Hematopoietic multipotent progenitor cell treated with erythropoietin and hydrocortisone succinate and interleukin-3 and kit ligand, for 8 days (in vitro differentiated cells): ENCODE results near the gene SLC25A38.
"Not testable (repeated sequence)": the region's sequence is repeated elsewhere in the genome, so short reads cannot be mapped to it uniquely, and the experiment has no call there.

Source experiments
- DNase-seq: peaks from one replicate; pipeline ENCODE4 v3.0.0-alpha.2; 2015

Gene SLC25A38, protein sequence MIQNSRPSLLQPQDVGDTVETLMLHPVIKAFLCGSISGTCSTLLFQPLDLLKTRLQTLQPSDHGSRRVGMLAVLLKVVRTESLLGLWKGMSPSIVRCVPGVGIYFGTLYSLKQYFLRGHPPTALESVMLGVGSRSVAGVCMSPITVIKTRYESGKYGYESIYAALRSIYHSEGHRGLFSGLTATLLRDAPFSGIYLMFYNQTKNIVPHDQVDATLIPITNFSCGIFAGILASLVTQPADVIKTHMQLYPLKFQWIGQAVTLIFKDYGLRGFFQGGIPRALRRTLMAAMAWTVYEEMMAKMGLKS

DNA sequence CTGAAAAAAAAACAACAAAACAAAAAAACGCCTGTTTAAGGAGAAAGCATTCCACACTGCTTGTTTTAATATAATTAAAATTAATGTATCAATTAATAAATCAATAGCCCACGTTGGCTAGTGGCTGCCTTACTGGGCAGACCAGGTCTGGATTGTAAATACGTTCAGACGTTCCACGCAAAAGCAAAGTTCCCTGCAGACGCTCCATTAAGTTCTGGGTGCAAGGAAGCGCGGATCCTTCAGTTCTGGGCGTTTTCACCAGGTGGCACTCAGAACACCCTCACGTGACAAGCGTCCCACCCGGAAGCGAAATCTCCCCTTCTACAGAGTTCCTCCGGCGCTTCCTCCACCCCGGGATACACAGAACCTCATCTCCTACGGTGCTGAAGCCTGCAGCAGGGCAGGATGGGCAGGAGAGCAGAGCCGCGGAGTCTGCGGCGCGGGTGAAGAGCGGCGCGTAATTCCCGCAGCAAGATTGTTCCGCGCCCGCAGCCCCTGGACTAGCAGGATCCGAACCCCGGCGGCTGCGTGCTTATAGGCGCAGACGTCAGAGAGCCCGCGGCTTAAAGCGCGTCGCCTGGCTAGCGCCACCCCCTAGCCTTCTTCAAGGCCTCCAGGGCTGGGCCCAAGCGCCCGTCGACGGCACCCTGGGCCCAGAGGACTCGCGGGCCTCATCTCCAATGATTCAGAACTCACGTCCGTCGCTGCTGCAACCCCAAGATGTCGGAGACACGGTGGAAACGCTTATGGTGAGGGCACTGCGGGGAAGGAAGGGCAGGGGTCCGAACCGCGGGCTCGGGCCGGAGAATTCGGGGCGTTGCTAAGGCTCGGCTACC, at the start of gene SLC25A38:
SLC25A38 (plus strand) TSS at position 326 of the 836 bp plus-strand sequence; CDS start at position 681, 355 bp downstream.
- DNase-seq: peak; percentile 93

DNA sequence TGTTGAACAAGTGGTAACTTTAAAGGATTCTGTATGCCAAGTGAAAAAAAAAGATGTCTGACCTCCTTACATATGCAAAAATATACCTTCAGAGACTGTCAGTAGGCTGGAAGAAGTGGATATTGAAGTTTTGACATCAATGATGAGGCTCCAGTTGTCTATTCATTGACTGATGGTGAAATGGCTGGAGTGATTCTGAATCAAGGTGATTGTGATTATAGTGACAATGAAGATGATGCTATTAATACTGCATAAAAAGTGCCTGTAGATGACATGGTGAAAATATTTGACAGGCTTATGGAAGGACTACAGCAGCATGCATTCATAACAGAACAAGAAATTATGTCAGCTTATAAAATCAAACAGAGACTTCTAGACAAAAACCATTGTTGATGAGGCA, 49.6 kb upstream of the SLC25A38 start:
- no peak for DNase-seq

- DNase-seq: no peak
These were observed 49.0 kb upstream of the SLC25A38 start for GRCh38 chr3:39334205-39334604.

- DNase-seq: no peak
These were observed 45.0 kb upstream of the SLC25A38 start for GRCh38 chr3:39338201-39338600.

GRCh38 chr3:39339086-39339485, 44.1 kb upstream of the SLC25A38 start:
- peak; percentile 59 for DNase-seq

DNA sequence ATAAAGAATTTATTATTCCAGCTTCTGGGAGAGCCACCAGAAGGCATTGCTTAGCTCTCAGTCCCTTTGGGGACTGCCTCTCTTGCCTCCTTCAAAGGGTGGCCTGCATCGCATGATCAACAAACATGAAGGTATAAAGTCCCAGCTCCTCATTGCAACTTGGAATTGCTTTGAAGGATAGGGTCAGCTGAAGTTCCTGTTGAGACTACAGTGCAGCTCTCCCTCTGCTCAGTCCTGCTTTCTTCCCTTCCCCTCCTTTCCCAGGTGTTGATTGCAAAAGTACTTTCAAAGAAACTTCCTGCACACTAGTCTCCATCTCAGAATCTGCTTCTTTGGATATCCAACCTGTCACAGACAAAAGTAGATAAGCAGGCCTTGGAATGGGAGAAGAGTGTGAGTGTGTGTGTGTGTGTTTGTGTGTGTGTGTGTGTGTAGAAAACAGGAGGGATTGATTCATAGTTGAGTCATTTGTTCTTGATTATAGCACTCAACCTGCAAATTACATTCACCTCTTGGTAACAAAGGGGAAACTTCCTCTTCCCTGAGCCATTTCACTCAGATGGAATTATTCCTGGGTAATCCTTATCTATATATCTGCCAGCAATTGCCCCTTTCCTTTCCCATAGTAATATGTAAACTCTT, 40.0 kb upstream of the SLC25A38 start:
- no peak for DNase-seq

GRCh38 chr3:39343760-39344159, 39.4 kb upstream of the SLC25A38 start:
- DNase-seq: no peak

GRCh38 chr3:39344746-39345344, 38.3 kb upstream of the SLC25A38 start:
- DNase-seq: no peak

DNA sequence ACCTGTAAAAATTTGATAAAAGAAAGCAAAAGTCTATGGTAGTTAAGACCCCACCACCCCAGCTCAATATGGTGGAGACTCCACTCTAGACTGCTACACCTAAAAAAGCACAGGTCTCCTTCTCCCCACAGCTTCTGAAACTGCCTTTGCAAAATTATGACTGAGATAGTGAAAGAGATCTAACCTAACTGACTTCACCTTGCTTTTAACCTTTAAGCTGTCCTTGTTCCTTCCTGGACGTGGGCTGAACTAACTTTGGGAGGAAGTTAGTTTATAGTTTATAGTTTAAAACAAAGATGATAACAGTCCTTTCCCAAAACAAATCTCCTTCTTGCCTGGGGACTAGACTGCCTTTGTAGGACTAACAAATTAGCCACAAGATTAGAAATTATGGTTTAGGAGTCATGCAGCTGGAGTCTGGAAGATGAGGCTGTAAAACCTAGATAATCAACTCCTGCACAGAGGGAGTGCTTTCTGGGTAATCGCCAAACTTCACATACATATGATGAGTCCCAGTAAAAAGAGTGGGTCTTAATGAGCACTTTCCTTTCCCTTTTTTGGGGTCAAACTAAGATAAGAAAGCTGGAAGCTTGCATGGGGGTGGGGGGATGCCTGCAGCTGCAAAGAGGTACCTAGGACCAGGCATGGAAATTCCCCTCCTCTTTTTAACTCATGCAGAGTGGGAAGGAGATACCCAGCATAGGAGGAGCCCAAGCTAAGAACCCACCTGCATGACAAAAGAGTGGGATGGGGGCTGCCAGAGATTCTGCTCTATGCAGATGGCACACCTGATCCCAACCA, 36.2 kb upstream of the SLC25A38 start:
- peak; percentile 90 for DNase-seq

- DNase-seq: peak; percentile 25
These were observed 35.6 kb upstream of the SLC25A38 start for GRCh38 chr3:39347586-39347876.

- no peak for DNase-seq
These were observed 34.1 kb upstream of the SLC25A38 start for GRCh38 chr3:39349080-39349479.

DNA sequence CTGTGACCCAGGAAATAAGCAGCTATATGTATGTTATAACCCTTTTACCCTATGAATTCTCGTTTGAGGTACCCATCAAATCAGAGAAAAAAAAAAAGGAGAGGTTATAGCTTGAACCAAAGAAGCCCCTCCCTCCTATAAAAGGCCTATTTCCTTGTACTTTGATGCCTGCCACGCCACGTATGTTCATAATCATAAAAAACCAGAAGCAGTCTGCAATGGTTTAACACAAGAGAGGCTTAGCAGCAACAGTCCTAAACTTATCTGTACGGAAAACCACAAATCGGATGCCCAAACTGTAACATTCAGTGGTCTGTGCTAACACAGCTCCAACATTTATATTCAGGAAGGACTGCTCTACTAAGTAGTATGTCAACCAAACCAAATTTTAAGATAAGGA, 32.5 kb upstream of the SLC25A38 start:
- peak; percentile 85 for DNase-seq

- DNase-seq: not testable (repeated sequence)
These were observed 32.0 kb upstream of the SLC25A38 start for GRCh38 chr3:39351134-39351533.

- DNase-seq: peak; percentile 88
These were observed 29.8 kb upstream of the SLC25A38 start for GRCh38 chr3:39353168-39353927.

DNA sequence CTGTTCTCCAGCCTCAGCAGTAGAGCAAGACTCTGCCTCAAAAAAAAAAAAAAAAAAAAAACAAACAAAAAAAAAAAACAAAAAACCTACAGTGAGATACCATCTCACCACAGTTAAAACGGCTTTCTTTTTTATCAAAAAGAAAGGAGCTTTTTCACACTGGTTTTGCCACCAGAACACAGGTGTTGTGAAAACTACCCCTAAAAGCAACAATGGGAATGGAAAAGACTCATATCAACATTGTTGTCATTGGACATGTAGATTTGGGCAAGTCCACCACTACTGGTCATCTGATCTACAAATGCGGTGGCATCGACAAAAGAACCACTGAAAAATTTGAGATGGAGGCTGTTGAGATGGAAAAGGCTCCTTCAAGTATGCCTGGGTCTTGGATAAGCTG, 24.8 kb upstream of the SLC25A38 start:
- DNase-seq: peak; percentile 35

- DNase-seq: peak; percentile 30
These were observed 21.8 kb upstream of the SLC25A38 start for GRCh38 chr3:39361252-39361927.

- DNase-seq: peak; percentile 18
These were observed 21.0 kb upstream of the SLC25A38 start for GRCh38 chr3:39362192-39362591.

DNA sequence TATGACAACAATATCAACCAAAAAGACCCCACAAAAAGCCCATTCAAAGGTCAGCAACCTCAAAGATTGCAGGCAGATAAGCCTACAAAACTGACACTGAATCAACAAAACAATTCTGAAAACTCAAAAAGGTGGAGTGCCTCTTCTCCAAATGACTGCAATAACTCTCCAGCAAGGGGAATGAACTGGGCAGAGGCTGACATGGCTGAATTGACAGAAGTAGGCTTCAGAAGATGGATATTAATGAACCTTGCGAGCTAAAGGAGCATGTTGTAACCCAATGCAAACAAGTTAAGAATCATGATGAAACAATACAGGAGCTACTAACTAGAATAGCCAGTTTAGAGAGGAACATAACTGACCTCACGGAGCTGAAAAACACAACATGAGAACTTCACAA, 20.4 kb upstream of the SLC25A38 start:
- no peak for DNase-seq

- DNase-seq: not testable (repeated sequence)
These were observed 12.7 kb upstream of the SLC25A38 start for GRCh38 chr3:39370450-39370849.

- DNase-seq: no peak
These were observed 10.3 kb upstream of the SLC25A38 start for GRCh38 chr3:39372833-39373232.

DNA sequence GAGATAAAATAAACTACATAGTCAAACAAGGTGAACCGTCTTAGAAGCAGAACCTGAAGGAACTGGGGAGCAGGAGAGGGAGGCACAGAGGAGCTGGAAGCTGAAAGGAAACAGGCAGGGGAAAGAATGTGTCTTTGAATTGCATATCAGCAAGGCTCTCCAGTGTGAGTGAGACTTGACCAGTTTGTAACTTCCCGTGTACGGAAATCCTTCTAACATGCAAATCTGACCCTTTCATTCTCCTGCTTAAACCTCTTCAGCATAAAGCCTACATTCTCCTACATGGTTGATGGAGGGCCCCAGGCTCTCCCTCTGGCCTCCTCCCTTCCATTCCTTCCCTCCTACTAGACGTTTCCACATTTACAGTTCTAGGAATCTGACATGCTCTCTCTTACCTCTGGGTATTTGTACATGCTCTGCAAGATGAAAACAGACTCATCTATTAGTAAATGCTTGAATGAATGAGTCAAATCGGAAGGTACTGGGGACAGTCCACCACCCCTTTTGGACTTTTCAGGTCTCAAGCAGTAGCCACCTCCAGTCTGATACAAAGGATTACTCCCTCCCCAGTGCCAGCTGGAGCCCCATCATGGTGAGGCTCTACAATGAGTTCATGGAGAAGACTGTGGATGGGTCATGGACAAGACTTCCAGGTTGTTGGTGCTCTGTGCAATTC, 6.1 kb upstream of the SLC25A38 start:
- DNase-seq: no peak
